Adipocyte (in vitro differentiated cells): Measurements from ENCODE around the gene RGS14.

Source experiments
- DNase-seq: peaks from one replicate; pipeline ENCODE4 v3.0.0-alpha.2; 2015; ENCODE audit warnings: low read depth
- H3K27me3 ChIP-seq: replicated peaks from 2 replicates; pipeline ENCODE4 v1.7.0; 2013; ENCODE audit warnings: mild to moderate bottlenecking, low read length, moderate library complexity; ENCODE audit not compliant: control insufficient read depth, insufficient read depth
- H3K36me3 ChIP-seq: 2 replicates; pipeline ENCODE4 v1.7.0; 2013; ENCODE audit warnings: low read length, mild to moderate bottlenecking, moderate library complexity; ENCODE audit not compliant: control insufficient read depth, insufficient read depth, severe bottlenecking
- H3K4me1 ChIP-seq: 2 replicates; pipeline ENCODE4 v1.7.0; 2013; ENCODE audit warnings: mild to moderate bottlenecking, low read length, moderate library complexity; ENCODE audit not compliant: control insufficient read depth, insufficient read depth
- H3K4me3 ChIP-seq: 2 replicates; pipeline ENCODE4 v1.7.0; 2013; ENCODE audit warnings: mild to moderate bottlenecking, low read length, moderate library complexity
- H3K9ac ChIP-seq: 2 replicates; pipeline ENCODE4 v1.7.0; 2013; ENCODE audit warnings: mild to moderate bottlenecking, low read length, moderate library complexity
- H3K9me3 ChIP-seq: 2 replicates; pipeline ENCODE4 v1.7.0; 2013; ENCODE audit warnings: mild to moderate bottlenecking, low read length, moderate library complexity; ENCODE audit not compliant: control insufficient read depth

RGS14 gene

DNA sequence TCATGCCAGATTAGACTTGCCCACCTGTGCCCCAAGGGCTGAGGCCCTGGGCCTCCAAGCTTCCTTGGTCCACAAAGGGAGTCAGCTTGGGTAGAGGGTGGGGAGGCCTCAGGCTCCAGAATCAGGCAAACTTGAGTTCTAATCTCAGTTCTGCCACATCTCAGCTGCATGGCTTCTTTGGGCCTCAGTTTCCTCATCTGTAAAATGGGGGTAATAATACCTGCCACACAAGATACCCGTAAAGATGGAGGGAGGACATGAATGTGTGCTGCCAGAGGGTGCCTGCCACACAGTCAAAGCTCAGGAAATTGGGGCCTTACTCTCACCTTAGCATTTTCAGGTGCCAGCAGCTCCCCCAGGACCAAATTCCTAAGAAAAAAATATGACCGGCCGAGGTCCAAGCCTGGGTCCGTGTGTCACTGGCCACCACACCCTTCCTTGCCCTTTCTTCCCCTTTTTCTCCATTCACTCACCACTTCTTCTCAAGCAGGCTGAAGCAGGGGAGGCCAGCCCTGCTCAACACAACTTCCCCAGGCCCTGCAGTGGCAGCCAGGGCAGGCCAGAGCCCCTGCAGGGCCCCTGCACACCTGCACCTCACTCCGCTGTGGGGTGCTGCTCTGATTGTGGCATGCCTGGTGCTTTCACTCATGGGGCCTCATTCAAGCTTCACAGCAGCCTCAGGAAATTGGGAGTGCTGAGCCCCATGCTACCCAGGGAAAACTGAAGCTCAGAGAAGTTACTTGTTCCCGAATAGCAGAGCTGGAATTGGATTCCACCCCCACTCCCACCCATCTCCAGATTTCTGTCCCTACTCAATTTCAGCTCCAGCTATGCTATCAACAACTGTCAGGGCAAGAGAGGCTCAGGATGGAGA, 3.9 kb downstream of the RGS14 start:
- no peak for DNase-seq
- Histone ChIP-seq H3K4me1 (peaks cover 13% of the 10 kb centered on the region), H3K36me3 (no peaks in the 10 kb centered on the region), H3K4me3 (no peak overlapping the region), H3K9ac (no peak overlapping the region), H3K27me3 (peaks cover 46% of the 10 kb centered on the region), H3K9me3 (no peaks in the 10 kb centered on the region)

DNA sequence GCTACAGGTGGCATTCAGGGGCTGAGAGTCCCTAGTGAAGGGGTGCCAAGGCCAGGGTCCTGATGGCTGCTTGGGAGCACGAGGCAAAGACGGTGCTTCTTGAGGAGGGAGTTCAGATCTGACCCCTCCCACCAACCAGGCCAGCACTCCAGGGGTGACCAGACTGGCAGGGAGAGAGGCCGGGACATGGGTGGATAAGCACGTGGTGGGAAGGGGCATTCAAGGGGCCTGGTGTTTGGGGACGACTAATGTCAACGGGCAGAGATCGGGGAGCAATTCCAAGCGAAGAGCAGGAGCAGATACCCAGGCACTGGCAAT, 4.5 kb downstream of the RGS14 start:
- Histone ChIP-seq H3K36me3 (no peaks in the 10 kb centered on the region), H3K4me1 (peaks cover 17% of the 10 kb centered on the region), H3K27me3 (peaks cover 40% of the 10 kb centered on the region), H3K9ac (no peak overlapping the region), H3K9me3 (no peaks in the 10 kb centered on the region), H3K4me3 (no peak overlapping the region)
- no peak for DNase-seq

DNA sequence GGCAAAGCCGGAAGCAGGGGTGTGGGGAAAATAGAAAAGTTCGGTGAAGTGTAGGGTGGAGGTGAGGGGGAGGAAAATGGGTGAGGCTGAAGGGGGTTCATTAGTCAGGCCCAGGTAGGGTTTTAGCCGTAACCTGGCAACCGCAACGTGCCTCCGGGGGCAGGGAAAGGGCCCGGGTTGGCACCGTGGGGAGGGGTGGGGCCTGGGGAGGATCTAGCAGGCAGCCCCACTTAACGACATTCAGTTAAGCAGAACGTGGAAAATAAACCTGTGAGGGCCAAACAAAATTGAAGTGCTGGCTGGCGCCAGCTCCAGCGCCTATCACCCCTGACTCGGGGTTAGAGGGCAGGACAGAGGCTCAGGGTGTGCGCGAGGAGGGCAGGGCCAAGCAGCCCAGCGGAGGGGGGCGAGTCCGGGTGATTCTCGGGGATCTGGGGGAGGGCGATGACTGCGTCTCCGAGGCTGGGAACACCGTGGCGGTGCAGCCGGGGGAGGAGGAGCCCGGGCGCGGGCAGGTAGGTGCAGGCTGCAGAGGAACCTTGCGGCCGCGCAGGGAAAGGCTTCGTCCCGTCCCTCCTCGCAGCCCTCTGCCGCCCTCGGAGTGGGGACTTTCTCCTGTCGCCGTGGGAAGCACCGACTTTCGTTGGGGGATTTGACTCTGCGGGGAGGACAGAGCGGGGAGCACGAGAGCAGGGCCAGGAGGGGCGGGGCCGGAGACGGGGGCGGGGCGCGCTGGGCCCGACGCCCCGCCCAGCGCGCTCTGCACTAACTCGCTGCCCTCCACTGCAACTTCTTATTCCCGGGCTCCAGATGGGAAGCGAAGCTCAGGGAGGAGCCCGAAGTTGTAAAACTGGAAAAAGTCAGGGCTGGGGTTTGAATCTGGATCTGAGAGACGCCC, 5.1 kb downstream of the RGS14 start:
- Histone ChIP-seq H3K27me3 (peaks cover 35% of the 10 kb centered on the region), H3K4me3 (peak overlapping the region; percentile 56), H3K4me1 (peaks cover 21% of the 10 kb centered on the region), H3K9me3 (no peaks in the 10 kb centered on the region), H3K9ac (no peak overlapping the region), H3K36me3 (no peaks in the 10 kb centered on the region)
- peak; percentile 73 for DNase-seq

DNA sequence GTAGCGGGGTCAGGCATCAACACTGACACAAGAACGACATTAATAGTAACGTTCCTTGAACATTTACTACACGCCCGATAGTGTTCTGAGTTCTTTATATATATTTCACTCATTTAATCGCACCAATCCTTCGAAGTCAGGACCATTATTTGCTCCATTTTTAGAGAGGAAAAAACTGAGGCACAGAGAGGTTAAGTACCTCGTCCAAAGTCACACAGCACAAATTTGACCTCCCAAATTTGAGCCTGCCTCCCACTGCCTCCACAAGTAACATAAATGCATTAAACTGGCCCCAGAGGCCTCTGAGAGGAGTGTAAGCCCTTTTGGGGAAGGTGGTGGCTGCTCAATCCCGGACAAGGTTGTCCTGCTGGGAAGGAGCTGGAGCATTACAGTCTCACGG, 5.8 kb downstream of the RGS14 start:
- no peak for DNase-seq
- Histone ChIP-seq H3K9ac (no peak overlapping the region), H3K9me3 (no peaks in the 10 kb centered on the region), H3K4me1 (peaks cover 21% of the 10 kb centered on the region), H3K36me3 (no peaks in the 10 kb centered on the region), H3K27me3 (peaks cover 36% of the 10 kb centered on the region), H3K4me3 (no peak overlapping the region)

DNA sequence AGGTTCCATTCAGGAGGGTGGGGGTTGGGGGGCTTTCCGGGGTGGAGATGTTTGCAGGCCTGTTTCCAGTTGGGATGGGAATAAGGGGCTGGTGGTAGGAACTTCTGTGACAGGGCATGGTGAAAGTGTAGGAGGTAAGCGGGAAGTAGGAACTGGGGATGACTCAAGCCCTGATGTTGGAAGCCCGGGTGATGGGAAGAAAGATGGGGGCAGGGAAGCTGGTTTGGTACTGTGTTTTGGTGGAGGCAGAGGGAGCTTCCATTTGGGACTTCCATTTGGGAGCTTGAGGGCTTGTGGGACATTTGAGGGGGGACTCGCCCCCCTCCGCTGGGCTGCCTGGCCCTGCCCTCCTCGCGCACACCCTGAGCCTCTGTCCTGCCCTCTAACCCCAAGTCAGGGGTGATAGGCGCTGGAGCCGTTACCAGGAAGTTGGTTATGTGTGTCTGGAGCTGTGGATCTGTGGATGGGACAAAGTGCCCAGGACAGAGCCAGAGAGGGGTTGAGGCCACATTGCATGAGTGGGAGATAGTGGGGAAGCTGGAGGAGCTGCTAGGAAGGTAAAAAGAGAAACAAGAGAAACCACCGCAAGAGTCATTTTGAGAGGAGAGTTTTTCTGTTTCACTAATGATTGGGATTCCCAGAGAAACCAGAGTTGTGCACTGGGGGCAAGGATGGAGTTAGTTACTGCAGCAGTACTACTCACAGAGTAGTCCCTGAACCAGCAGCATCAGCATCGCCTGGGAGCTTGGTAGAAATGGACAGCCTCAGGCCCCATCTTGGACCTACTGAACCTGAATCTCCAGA, 6.6 kb downstream of the RGS14 start:
- peaks cover 21% of the 10 kb centered on the region for H3K4me1 ChIP-seq
- peaks cover 30% of the 10 kb centered on the region for H3K27me3 ChIP-seq
- no peak for DNase-seq
- no peak overlapping the region for H3K9ac ChIP-seq
- H3K36me3 ChIP-seq, result no peaks in the 10 kb centered on the region
- H3K4me3 ChIP-seq, result no peak overlapping the region
- no peaks in the 10 kb centered on the region for H3K9me3 ChIP-seq

DNA sequence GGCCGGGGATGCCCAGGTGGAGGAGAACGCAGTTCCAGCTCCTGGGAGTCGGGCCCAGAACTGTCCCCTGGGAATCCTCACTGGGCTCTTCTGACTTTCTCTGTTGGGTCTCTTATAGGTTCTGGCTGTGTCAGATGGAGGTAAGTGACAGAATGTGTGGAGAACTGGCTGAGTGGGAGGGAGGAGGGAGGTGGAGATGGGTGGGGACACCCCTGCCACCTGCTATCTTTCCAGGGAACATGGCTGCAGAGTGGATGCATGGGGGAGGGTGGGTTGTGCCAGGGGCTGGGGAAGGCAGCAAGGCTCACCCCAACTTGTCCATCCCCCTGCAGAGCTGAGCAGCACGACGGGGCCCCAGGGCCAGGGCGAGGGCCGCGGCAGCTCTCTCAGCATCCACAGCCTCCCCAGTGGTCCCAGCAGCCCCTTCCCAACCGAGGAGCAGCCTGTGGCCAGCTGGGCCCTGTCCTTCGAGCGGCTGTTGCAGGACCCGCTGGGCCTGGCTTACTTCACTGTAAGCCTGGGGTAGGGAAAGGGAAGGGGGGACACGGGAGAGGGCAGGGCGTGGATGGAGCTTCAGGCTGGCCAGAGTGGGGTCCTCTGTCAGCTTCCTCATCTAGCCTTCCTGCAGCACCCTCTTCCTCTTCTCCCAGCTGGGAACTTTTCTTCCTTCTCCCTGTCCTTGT, 8.3 kb downstream of the RGS14 start:
- no peaks in the 10 kb centered on the region for H3K9me3 ChIP-seq
- no peaks in the 10 kb centered on the region for H3K36me3 ChIP-seq
- peak overlapping the region; percentile 79 for H3K9ac ChIP-seq
- H3K4me3 ChIP-seq, result peak overlapping the region; percentile 80
- DNase-seq, result no peak
- H3K4me1 ChIP-seq, result peaks cover 21% of the 10 kb centered on the region
- H3K27me3 ChIP-seq, result peaks cover 24% of the 10 kb centered on the region

DNA sequence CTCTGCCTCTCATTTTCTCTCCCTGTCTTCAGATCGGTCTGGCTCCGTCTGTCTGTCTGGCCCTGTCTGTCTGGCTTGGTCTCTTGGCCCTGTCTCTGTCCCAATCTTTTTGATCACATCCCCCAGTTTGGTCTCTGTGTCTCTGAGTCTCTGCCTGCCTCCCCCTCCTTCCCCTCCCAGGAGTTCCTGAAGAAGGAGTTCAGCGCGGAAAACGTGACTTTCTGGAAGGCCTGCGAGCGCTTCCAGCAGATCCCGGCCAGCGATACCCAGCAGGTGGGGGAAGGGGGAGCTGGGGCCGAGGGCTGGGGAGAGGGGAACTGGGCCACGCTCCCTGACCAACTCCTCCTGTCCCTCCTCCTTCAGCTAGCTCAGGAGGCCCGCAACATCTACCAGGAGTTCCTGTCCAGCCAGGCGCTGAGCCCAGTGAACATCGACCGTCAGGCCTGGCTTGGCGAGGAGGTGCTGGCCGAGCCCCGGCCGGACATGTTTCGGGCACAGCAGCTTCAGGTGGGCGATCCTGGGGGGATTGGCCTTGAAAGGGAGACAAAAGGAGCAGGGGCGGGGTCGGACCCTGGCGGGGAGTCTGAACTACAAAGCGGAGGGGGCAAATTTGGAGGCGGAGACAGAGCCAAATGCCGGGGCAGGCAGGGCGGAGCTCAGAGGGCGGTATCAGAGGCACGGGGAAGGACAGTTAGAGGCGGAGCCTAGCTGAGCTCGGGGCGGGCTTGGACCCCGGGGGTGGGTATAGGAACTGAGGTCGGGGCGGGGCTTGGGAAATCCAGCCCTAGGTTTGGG, 9.0 kb downstream of the RGS14 start:
- Histone ChIP-seq H3K36me3 (no peaks in the 10 kb centered on the region), H3K9ac (peak overlapping the region; percentile 79), H3K27me3 (peaks cover 18% of the 10 kb centered on the region), H3K9me3 (no peaks in the 10 kb centered on the region), H3K4me1 (peaks cover 24% of the 10 kb centered on the region), H3K4me3 (peak overlapping the region; percentile 80)
- DNase-seq, result peak; percentile 77

DNA sequence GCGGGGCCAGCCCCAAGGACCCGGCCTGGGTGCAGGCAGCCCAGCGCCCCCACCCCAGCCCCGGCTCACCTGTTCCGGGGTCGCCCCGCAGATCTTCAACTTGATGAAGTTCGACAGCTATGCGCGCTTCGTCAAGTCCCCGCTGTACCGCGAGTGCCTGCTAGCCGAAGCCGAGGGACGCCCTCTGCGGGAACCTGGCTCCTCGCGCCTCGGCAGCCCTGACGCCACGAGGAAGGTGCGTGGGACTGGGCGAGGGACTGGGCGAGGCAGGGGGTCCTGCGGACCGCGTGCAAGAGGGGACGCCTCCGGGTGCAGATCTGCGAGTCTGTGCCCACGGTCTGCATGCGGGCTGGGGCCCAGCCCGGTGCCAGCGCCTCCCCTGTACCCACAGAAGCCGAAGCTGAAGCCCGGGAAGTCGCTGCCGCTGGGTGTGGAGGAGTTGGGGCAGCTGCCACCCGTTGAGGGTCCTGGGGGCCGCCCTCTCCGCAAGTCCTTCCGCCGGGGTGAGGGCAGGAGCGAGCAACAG, 9.7 kb downstream of the RGS14 start:
- H3K36me3 ChIP-seq, result no peaks in the 10 kb centered on the region
- peaks cover 14% of the 10 kb centered on the region for H3K27me3 ChIP-seq
- H3K4me3 ChIP-seq, result peak overlapping the region; percentile 80

DNA sequence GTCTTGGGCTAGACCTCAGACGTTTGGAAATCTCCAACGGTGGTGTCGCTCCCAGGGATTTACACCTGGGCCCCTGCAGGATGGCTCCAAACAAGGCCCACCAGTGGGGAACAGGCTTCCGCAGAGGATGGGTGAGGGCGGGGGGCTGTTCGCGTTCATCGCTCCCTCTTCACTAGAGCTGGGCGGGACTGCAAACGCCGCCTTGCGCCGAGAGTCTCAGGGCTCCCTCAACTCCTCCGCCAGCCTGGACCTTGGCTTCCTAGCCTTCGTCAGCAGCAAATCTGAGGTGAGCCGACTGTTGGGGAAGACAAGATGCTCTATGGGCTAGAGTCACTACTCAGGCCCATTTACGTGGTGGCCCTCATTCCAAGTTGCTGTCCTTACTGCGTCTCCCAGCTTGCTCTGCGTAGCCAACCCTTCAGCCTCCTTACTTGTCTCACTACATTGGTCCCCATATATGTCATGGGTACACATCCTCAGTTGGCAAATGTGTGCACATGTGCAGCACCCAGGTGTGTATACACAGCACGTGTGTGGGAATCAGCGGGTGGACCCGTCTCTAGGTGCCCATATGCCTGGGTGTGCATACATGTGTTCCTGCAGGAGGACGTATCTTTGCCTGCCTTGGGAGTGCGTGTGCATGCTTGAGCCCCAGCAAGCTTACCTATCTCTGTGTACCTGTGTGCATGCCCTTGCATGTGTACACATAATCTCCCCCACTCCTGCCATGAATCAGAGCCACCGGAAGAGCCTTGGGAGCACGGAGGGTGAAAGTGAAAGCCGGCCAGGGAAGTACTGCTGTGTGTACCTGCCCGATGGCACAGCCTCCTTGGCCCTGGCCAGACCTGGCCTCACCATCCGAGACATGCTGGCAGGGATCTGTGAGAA, 10.5 kb downstream of the RGS14 start:
- H3K36me3 ChIP-seq, result no peaks in the 10 kb centered on the region
- no peak overlapping the region for H3K9ac ChIP-seq
- DNase-seq, result no peak
- H3K9me3 ChIP-seq, result no peaks in the 10 kb centered on the region
- no peak overlapping the region for H3K4me3 ChIP-seq
- peaks cover 22% of the 10 kb centered on the region for H3K4me1 ChIP-seq
- peaks cover 14% of the 10 kb centered on the region for H3K27me3 ChIP-seq

More for the DNA sequence above, 9.7 kb downstream of the RGS14 start:
- no peak for DNase-seq
- H3K9ac ChIP-seq, result peak overlapping the region; percentile 11
- no peaks in the 10 kb centered on the region for H3K9me3 ChIP-seq
- peaks cover 24% of the 10 kb centered on the region for H3K4me1 ChIP-seq
